GM21528 (cell line): ENCODE data around the gene CELSR1.
"Not testable (repeated sequence)": the region's sequence is repeated elsewhere in the genome, so short reads cannot be mapped to it uniquely, and the experiment has no call there.

Source experiments
- ATAC-seq: cut with Tn5 transposase; IDR thresholded peaks from one replicate; pipeline ENCODE4 v1.9.1; 2021; ENCODE audit warnings: mild to moderate bottlenecking, moderate library complexity; ENCODE audit not compliant: unreplicated experiment, low FRiP score

Gene CELSR1

GRCh38 chr22:46515208-46516111, 22.0 kb downstream of the CELSR1 start:
- ATAC-seq = no peak

- no peak for ATAC-seq
These were observed 22.7 kb downstream of the CELSR1 start for GRCh38 chr22:46514592-46515207.

GRCh38 chr22:46513908-46514550, 23.4 kb downstream of the CELSR1 start:
- no peak for ATAC-seq

- no peak for ATAC-seq
These were observed 24.7 kb downstream of the CELSR1 start for GRCh38 chr22:46512683-46513082.

- no peak for ATAC-seq
These were observed 25.4 kb downstream of the CELSR1 start for GRCh38 chr22:46512039-46512370.

- ATAC-seq = no peak
These were observed 26.0 kb downstream of the CELSR1 start for GRCh38 chr22:46511151-46512038.

GRCh38 chr22:46509416-46510089, 27.9 kb downstream of the CELSR1 start:
- ATAC-seq = no peak

GRCh38 chr22:46508491-46508999, 28.9 kb downstream of the CELSR1 start:
- no peak for ATAC-seq

GRCh38 chr22:46507451-46508425, 29.7 kb downstream of the CELSR1 start:
- no peak for ATAC-seq

GRCh38 chr22:46504584-46504983, 32.8 kb downstream of the CELSR1 start:
- no peak for ATAC-seq

- no peak for ATAC-seq
These were observed 34.8 kb downstream of the CELSR1 start for GRCh38 chr22:46502440-46503175.

GRCh38 chr22:46501701-46502100, 35.7 kb downstream of the CELSR1 start:
- ATAC-seq = no peak

- ATAC-seq = not testable (repeated sequence)
These were observed 36.2 kb downstream of the CELSR1 start for GRCh38 chr22:46501265-46501664.

- no peak for ATAC-seq
These were observed 37.2 kb downstream of the CELSR1 start for GRCh38 chr22:46500201-46500600.

GRCh38 chr22:46499805-46500189, 37.6 kb downstream of the CELSR1 start:
- no peak for ATAC-seq

GRCh38 chr22:46491946-46492345, 45.5 kb downstream of the CELSR1 start:
- ATAC-seq = no peak

- no peak for ATAC-seq
These were observed 46.9 kb downstream of the CELSR1 start for GRCh38 chr22:46490538-46490937.
